Neural cell (in vitro differentiated cells): Measurements from ENCODE around the gene ACAD9. TPM values are rescaled to one million over a fixed set of nuclear protein-coding genes. Genes with fewer than 3 reads are reported as not detected.
"Not testable (repeated sequence)": the region's sequence is repeated elsewhere in the genome, so short reads cannot be mapped to it uniquely, and the experiment has no call there.

ENCODE experiments used
- H2AFZ ChIP-seq: fragments of 200-600, 300-800 bp; sonication (generic), shearing (Covaris generic); 2 replicates; pipeline ENCODE4 v1.6.0; 2014; ENCODE audit warnings: low read depth, mild to moderate bottlenecking, antibody characterized with exemption, low read length, moderate library complexity
- H3F3A ChIP-seq: fragments of 200-600 bp; shearing (Covaris generic); 2 replicates; pipeline ENCODE4 v1.6.1; 2016; ENCODE audit warnings: mild to moderate bottlenecking, moderate library complexity, mixed read lengths, antibody characterized with exemption, low read length; ENCODE audit not compliant: insufficient read depth, poor library complexity, severe bottlenecking
- H3K27ac ChIP-seq: fragments of 200-600, 300-800 bp; sonication (generic), shearing (Covaris generic); 2 replicates; pipeline ENCODE4 v1.5.1; 2014; ENCODE audit warnings: mild to moderate bottlenecking, low read length, moderate library complexity
- H3K27me3 ChIP-seq: fragments of 300-800, 200-600 bp; sonication (generic), shearing (Covaris generic); 2 replicates; pipeline ENCODE4 v1.6.0; 2014; ENCODE audit warnings: mild to moderate bottlenecking, low read depth, low read length, moderate library complexity; ENCODE audit not compliant: insufficient read depth
- H3K36me3 ChIP-seq: fragments of 300-800, 200-600 bp; sonication (generic), shearing (Covaris generic); 2 replicates; pipeline ENCODE4 v1.5.1; 2014; ENCODE audit warnings: mild to moderate bottlenecking, antibody characterized with exemption, low read length, moderate library complexity; ENCODE audit not compliant: insufficient read depth
- H3K4me2 ChIP-seq: fragments of 300-800, 200-600 bp; sonication (generic), shearing (Covaris generic); 2 replicates; pipeline ENCODE4 v1.6.0; 2014; ENCODE audit warnings: mild to moderate bottlenecking, low read length
- H3K4me3 ChIP-seq: fragments of 300-800, 200-600 bp; sonication (generic), shearing (Covaris generic); 2 replicates; pipeline ENCODE4 v1.5.1; 2014; ENCODE audit warnings: mild to moderate bottlenecking, low read length, moderate library complexity
- H3K79me2 ChIP-seq: fragments of 200-600 bp; shearing (Covaris generic); replicated peaks from 2 replicates; pipeline ENCODE4 v1.6.0; 2014; ENCODE audit warnings: mild to moderate bottlenecking, low read length, moderate library complexity; ENCODE audit not compliant: insufficient read depth
- H3K9ac ChIP-seq: fragments of 300-800, 200-600 bp; sonication (generic), shearing (Covaris generic); 2 replicates; pipeline ENCODE4 v1.6.1; 2016; ENCODE audit warnings: mild to moderate bottlenecking, low read length, mixed read lengths
- H3K9me2 ChIP-seq: fragments of 200-600 bp; shearing (Covaris generic); 2 replicates; pipeline ENCODE4 v1.6.1; 2016; ENCODE audit warnings: mild to moderate bottlenecking, low read length, mixed read lengths; ENCODE audit not compliant: insufficient read depth
- H3K9me3 ChIP-seq: fragments of 200-600, 300-800 bp; sonication (generic), shearing (Covaris generic); 2 replicates; pipeline ENCODE4 v1.6.1; 2016; ENCODE audit warnings: mild to moderate bottlenecking, mixed run types, low read length, moderate library complexity, mixed read lengths
- H4K20me1 ChIP-seq: fragments of 200-600 bp; shearing (Covaris generic); 2 replicates; pipeline ENCODE4 v1.6.1; 2016; ENCODE audit warnings: mild to moderate bottlenecking, mixed run types; ENCODE audit not compliant: insufficient read depth
- CTCF ChIP-seq: fragments of 450-650 bp; IDR thresholded peaks from 2 replicates; pipeline ENCODE4 v1.5.1; 2014; ENCODE audit warnings: antibody characterized with exemption, mild to moderate bottlenecking, moderate library complexity; ENCODE audit not compliant: poor library complexity, severe bottlenecking
- EP300 ChIP-seq: fragments of 450-650 bp; conservative IDR thresholded peaks from 2 replicates; pipeline ENCODE4 v1.6.1; 2014; ENCODE audit warnings: antibody characterized with exemption, mild to moderate bottlenecking, moderate library complexity; ENCODE audit not compliant: poor library complexity, severe bottlenecking
- EZH2 ChIP-seq: fragments of 200-600, 300-800 bp; shearing (Covaris generic), sonication (generic); IDR thresholded peaks from 2 replicates; pipeline ENCODE4 v1.6.1; 2014; ENCODE audit warnings: antibody characterized with exemption, low read length, borderline replicate concordance, mild to moderate bottlenecking; ENCODE audit not compliant: insufficient read depth, poor library complexity, severe bottlenecking
- MXI1 ChIP-seq: fragments of 450-650 bp; conservative IDR thresholded peaks from 2 replicates; pipeline ENCODE4 v1.6.1; 2014; ENCODE audit warnings: antibody characterized with exemption, mild to moderate bottlenecking; ENCODE audit not compliant: poor library complexity, severe bottlenecking
- POLR2AphosphoS5 ChIP-seq: IDR thresholded peaks from 2 replicates; pipeline ENCODE4 v1.6.1; 2012
- RAD21 ChIP-seq: fragments of 450-650 bp; conservative IDR thresholded peaks from 2 replicates; pipeline ENCODE4 v1.6.1; 2014; ENCODE audit warnings: antibody characterized with exemption, mild to moderate bottlenecking, moderate library complexity
- REST ChIP-seq: IDR thresholded peaks from 2 replicates; pipeline ENCODE4 v1.6.1; 2012; ENCODE audit warnings: borderline replicate concordance
- SMC3 ChIP-seq: fragments of 450-650 bp; conservative IDR thresholded peaks from 2 replicates; pipeline ENCODE4 v1.6.1; 2014; ENCODE audit warnings: antibody characterized with exemption, mild to moderate bottlenecking, moderate library complexity; ENCODE audit not compliant: poor library complexity
- TAF1 ChIP-seq: IDR thresholded peaks from 2 replicates; pipeline ENCODE4 v1.6.1; 2012; ENCODE audit warnings: low read depth
- polyA plus RNA-seq: library from polyadenylated mRNA; depleted of rRNA; stranded (reverse); fragments of >200 nt; gene quantifications from 2 replicates; pipeline ENCODE4 v1.2.3, GENCODE V29; 2014

The ACAD9 gene
- polyA plus RNA-seq, 1 donor from 2014 or later: 33.5 TPM

GRCh38 chr3:128864351-128864811 is 15.0 kb upstream of the ACAD9 start:
- no peaks in the 10 kb centered on the region for H3K36me3 ChIP-seq
- TF ChIP-seq EP300: no peak
- TF ChIP-seq MXI1: no peak
- TF ChIP-seq REST: no peak
- no peak for TF ChIP-seq POLR2AphosphoS5
- no peak for TF ChIP-seq SMC3
- no peak for TF ChIP-seq TAF1
- TF ChIP-seq CTCF: no peak
- TF ChIP-seq EZH2: no peak
- no peak for TF ChIP-seq RAD21
- no peak overlapping the region for H3K9ac ChIP-seq
- H3K9me2 ChIP-seq: no peaks in the 10 kb centered on the region
- no peak overlapping the region for H3K4me3 ChIP-seq
- no peak overlapping the region for H3K4me2 ChIP-seq
- H3K27ac ChIP-seq: no peak overlapping the region
- H3K27me3 ChIP-seq: no peaks in the 10 kb centered on the region
- no peaks in the 10 kb centered on the region for H3F3A ChIP-seq
- no peaks in the 10 kb centered on the region for H3K79me2 ChIP-seq
- H2AFZ ChIP-seq: no peak overlapping the region
- no peaks in the 10 kb centered on the region for H4K20me1 ChIP-seq
- peaks cover 4% of the 10 kb centered on the region for H3K9me3 ChIP-seq

- H3F3A ChIP-seq, H3K9me2 ChIP-seq, H4K20me1 ChIP-seq, H2AFZ ChIP-seq, H3K9me3 ChIP-seq, H3K4me2 ChIP-seq, H3K9ac ChIP-seq, H3K4me3 ChIP-seq, H3K27ac ChIP-seq, H3K27me3 ChIP-seq, H3K36me3 ChIP-seq, H3K79me2 ChIP-seq: not testable (repeated sequence)
Observed at GRCh38 chr3:128864849-128865804, 14.3 kb upstream of the ACAD9 start.
